ENCODE data around the gene SUPT20HL2. TPM values are rescaled to one million over a fixed set of nuclear protein-coding genes. Genes with fewer than 3 reads are reported as not detected.

The SUPT20HL2 gene
- total and polyA plus RNA-seq, 10 of the 15 experiments (the other 5 are each of a cell fraction or from before 2014, with no cell fraction given), result not detected

- no peak overlapping the region for H2AFZ ChIP-seq (ENCODE audit: control insufficient read depth, low read depth, low read length)
- intact Hi-C loops (cut with micrococcal nuclease; ENCODE audit: unreplicated experiment) (no loop called here), in situ Hi-C loops (cut with MboI) (no loop called here)
- RAD21 ChIA-PET (ENCODE audit: unreplicated experiment), result no interaction called here
- ATAC-seq, result no peak
- H3K4me1 ChIP-seq (ENCODE audit: control insufficient read depth, insufficient read depth, low read length), result no peaks in the 10 kb centered on the region
- H3K79me2 ChIP-seq (ENCODE audit: control insufficient read depth, insufficient read depth, low read length), result no peaks in the 10 kb centered on the region
- H3K27me3 ChIP-seq (replicated peaks in 1 of 2; ENCODE audit: control insufficient read depth in 2 of 2, insufficient read depth in 2 of 2, low read length in 1 of 2), result no peaks in the 10 kb centered on the region; a peak in 1 of 4 replicates
- no TSS peak for BruUV-seq (replicated peaks)
- POLR2A ChIA-PET, result interaction anchor here (0.6 kb wide), 2 partner anchors 26 to 248 kb away, joined by 3 to 4 read pairs; no protein-coding TSS in a partner anchor
- no peak for DNase-seq (ENCODE audit: low read depth, low spot score)
- CTCF ChIA-PET, result interaction anchor here (1.0 kb wide), 1 partner anchor 16 kb away, joined by 3 read pairs; no protein-coding TSS in a partner anchor
- TF ChIP-seq CEBPB (IDR thresholded peaks at IDR 0.05; ENCODE audit: borderline replicate concordance in 1 of 2, low read depth in 2 of 2, low read length in 2 of 2) (no peak), USF1 (IDR thresholded peaks at IDR 0.05; ENCODE audit: borderline replicate concordance, extremely low read length, insufficient read depth, low read depth, low read length) (no peak), IKZF2 (IDR thresholded peaks at IDR 0.05) (no peak), ASH2L (IDR thresholded peaks at IDR 0.05; ENCODE audit: borderline replicate concordance, low read depth) (no peak), ZNF207 (IDR thresholded peaks at IDR 0.05; ENCODE audit: borderline replicate concordance) (no peak), TCF3 (IDR thresholded peaks at IDR 0.05; ENCODE audit: borderline replicate concordance, insufficient read depth, low read depth, low read length) (no peak), SREBF2 (IDR thresholded peaks at IDR 0.05; ENCODE audit: low read length) (no peak)
- H3K9ac ChIP-seq (ENCODE audit: control insufficient read depth, insufficient read depth, low read length), result no peak overlapping the region
- FAIRE-seq, result no peak
- no peak overlapping the region for H3K4me2 ChIP-seq (ENCODE audit: control insufficient read depth, insufficient read depth)
- no peak overlapping the region for H3K27ac ChIP-seq (ENCODE audit: control insufficient read depth, insufficient read depth)
- SMC1A ChIA-PET (ENCODE audit: uncharacterized antibody, unreplicated experiment), result interaction anchor here (1.2 kb wide), 1 partner anchor 11 kb away, joined by 3 read pairs; no protein-coding TSS in a partner anchor
- H3K4me3 ChIP-seq, result no peak overlapping the region
- no peaks in the 10 kb centered on the region for H4K20me1 ChIP-seq (ENCODE audit: control insufficient read depth, insufficient read depth)
- H3K36me3 ChIP-seq (ENCODE audit: control insufficient read depth in 2 of 2, insufficient read depth in 2 of 2, low read length in 1 of 2), result no peaks in the 10 kb centered on the region
- WGBS (ENCODE audit: insufficient coverage, insufficient replicate concordance, low lambda C conversion rate, missing lambda C conversion rate), result 80% methylated on average over 8 of the region's 8 CpGs
- no peaks in the 10 kb centered on the region for H3K9me3 ChIP-seq (replicated peaks; ENCODE audit: control insufficient read depth, insufficient read depth, low read length)
Observed at GRCh38 chrX:24355095-24355494, 41.2 kb upstream of the SUPT20HL2 start.
